ENCODE data around the gene ABTB1. TPM values are rescaled to one million over a fixed set of nuclear protein-coding genes. Genes with fewer than 3 reads are reported as not detected.

Gene ABTB1
- total RNA-seq, 6 experiments from 2014 or later, result 9.4 to 20.3 (median 12.2) TPM

GRCh38 chr3:127660621-127661251, 12.0 kb upstream of the ABTB1 start:
- no peaks in the 10 kb centered on the region for H3K4me1 ChIP-seq
- intact Hi-C loops (cut with DNase I), result no loop called here
- TF ChIP-seq POLR2A (IDR thresholded peaks at IDR 0.05) (no peak), CTCF (IDR thresholded peaks at IDR 0.05) (no peak)
- no peak overlapping the region for H3K27ac ChIP-seq
- no peak for ATAC-seq
- no peak for DNase-seq
- H3K36me3 ChIP-seq, result no peaks in the 10 kb centered on the region
- H3K27me3 ChIP-seq, result no peaks in the 10 kb centered on the region
- WGBS (ENCODE audit: insufficient coverage, low coverage, low lambda C conversion rate, missing lambda C conversion rate), result 86% methylated on average over 2 of the region's 10 CpGs
- H3K9me3 ChIP-seq, result no peaks in the 10 kb centered on the region
- no peak overlapping the region for H3K4me3 ChIP-seq

GRCh38 chr3:127661600-127661999, 11.2 kb upstream of the ABTB1 start:
- Histone ChIP-seq H3K4me3 (no peak overlapping the region), H3K27me3 (no peaks in the 10 kb centered on the region), H3K27ac (no peak overlapping the region), H3K9me3 (no peaks in the 10 kb centered on the region), H3K4me1 (no peaks in the 10 kb centered on the region), H3K36me3 (no peaks in the 10 kb centered on the region)
- DNase-seq, result no peak
- intact Hi-C loops (cut with DNase I), result no loop called here
- TF ChIP-seq POLR2A (IDR thresholded peaks at IDR 0.05), result no peak
- TF ChIP-seq CTCF (IDR thresholded peaks at IDR 0.05), result no peak
- WGBS (ENCODE audit: insufficient coverage, low coverage, low lambda C conversion rate, missing lambda C conversion rate), result 100% methylated on average over 2 of the region's 5 CpGs
- no peak for ATAC-seq

DNA sequence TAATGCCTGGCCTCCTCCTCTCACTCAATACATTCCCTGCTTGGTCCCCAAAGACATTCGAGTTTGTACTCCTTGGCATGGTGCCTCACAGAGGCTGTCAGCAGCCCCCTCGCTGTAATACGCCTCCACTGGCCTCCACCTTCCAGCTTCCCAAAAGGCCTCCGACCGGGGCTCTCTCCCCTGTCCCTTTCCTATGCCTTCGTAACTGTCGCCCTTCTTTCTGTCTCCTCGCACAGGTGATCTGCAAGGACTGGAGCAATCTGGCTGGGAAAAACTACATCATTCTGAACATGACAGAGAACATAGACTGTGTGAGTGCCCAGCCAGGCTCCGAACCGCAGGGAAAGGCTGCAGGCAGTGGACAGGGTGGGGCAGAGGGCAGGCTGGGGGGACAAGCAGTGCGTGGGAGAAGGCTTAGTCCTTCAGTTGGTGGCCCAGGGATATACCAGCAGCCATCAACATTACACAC, 10.7 kb upstream of the ABTB1 start:
- no peak for DNase-seq
- H3K27me3 ChIP-seq, result no peaks in the 10 kb centered on the region
- H3K4me3 ChIP-seq, result no peak overlapping the region
- no peak for ATAC-seq
- H3K36me3 ChIP-seq, result no peaks in the 10 kb centered on the region
- no peaks in the 10 kb centered on the region for H3K4me1 ChIP-seq
- H3K9me3 ChIP-seq, result no peaks in the 10 kb centered on the region
- H3K27ac ChIP-seq, result no peak overlapping the region
- intact Hi-C loops (cut with DNase I), result no loop called here
- no peak for TF ChIP-seq CTCF (IDR thresholded peaks at IDR 0.05)
- no peak for TF ChIP-seq POLR2A (IDR thresholded peaks at IDR 0.05)
- WGBS (ENCODE audit: insufficient coverage, low coverage, low lambda C conversion rate, missing lambda C conversion rate), result 70% methylated on average over 8 of the region's 11 CpGs

GRCh38 chr3:127663151-127663550, 9.6 kb upstream of the ABTB1 start:
- H3K36me3 ChIP-seq, result no peaks in the 10 kb centered on the region
- no peaks in the 10 kb centered on the region for H3K27me3 ChIP-seq
- DNase-seq (no peak), ATAC-seq (no peak)
- no peaks in the 10 kb centered on the region for H3K4me1 ChIP-seq
- no peaks in the 10 kb centered on the region for H3K9me3 ChIP-seq
- TF ChIP-seq CTCF (IDR thresholded peaks at IDR 0.05) (no peak), POLR2A (IDR thresholded peaks at IDR 0.05) (no peak)
- intact Hi-C loops (cut with DNase I), result no loop called here
- no peak overlapping the region for H3K4me3 ChIP-seq
- no peak overlapping the region for H3K27ac ChIP-seq
- WGBS (ENCODE audit: insufficient coverage, low coverage, low lambda C conversion rate, missing lambda C conversion rate), result 74% methylated on average over 5 of the region's 5 CpGs

All from right lobe of liver (tissue), 6 donors.